GM18517 (cell line): Measurements from ENCODE around the gene SP5.
"Not testable (repeated sequence)": the region's sequence is repeated elsewhere in the genome, so short reads cannot be mapped to it uniquely, and the experiment has no call there.

ENCODE experiments used
- ATAC-seq: cut with Tn5 transposase; IDR thresholded peaks from one replicate; pipeline ENCODE4 v1.9.1; 2021; ENCODE audit warnings: mild to moderate bottlenecking, moderate library complexity; ENCODE audit not compliant: unreplicated experiment

SP5 gene

DNA sequence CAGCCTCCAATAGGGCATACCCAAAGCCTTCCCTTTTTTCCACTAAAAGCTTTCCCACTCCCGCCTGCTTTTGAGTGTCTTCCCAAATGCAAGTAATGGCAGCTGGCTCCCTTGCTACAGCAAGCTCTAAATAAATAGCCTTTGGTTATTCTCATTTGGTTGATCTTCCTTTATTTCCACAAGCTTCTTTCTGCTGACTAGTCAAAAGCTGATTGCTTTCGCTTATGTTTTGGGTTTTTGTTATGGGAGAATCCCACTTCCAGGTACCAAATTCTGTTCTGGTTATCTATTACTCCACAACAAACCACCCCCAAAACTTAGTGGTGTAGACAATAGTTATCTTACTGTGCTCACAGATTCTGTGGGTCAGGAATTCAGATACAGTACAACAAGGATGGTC lies 22.3 kb downstream of the SP5 start:
- no peak for ATAC-seq

DNA sequence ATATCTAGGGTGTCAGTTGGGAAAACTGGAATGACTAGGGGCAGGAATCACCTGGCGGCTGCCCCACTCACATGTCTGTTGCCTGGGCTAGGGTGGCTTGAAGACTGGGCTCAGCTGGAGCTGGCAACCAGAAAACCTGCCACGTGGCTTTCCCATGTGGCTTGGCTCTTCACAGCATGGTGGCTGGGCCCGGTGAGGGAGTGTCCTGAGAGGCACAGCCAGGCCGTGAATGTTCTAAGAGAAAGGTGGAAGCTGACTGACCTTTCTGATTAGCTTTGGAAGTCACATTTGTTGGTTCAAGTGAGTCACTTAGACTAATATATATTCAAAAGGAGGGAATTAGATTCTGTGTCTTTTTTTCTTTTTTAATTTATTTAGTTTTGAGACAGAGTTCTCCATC lies 22.7 kb downstream of the SP5 start:
- no peak for ATAC-seq

DNA sequence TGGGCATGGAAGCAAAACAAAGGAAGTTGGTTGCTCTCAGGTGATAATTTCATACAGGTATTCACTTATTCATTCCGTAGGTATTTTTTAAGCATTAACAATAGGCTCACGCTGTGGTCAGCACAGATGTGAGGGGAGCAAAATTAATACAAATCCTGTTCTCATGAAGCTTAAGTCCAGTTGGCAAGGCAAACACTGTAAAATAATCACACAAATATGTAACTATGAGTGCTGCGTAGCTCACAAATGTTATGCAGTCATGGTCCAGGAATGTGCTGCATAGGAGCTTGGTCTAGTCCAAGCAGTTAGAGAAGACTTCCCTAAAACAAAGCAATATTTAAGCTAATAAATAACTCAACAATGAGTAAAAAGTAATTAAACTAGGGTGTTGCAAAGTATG lies 23.9 kb downstream of the SP5 start:
- ATAC-seq = no peak

DNA sequence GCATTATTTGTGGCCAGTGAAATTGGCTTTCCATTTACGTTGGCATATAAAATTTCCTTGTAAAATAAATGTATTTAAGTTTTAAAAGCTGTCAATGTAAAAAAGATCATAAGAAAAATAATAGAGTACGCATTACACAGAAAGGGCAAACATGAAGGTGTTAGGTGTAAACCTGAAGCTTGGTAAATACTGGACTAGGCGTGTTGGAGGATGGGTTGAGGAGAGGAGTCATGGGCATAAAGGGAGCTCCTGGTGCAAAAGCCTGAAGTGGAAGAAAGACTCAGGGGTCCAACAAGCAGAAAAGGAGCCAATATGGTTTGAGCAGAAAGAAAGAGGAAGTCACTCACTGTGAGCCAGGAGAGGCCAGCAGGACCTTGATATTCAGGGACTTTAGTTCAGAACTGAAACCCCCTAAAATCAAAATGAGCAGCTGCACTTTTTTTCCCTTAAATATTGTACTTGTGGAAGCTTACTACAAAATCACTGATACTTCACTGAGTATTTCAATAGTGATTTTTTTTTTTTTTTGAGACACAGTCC lies 24.4 kb downstream of the SP5 start:
- ATAC-seq = no peak

DNA sequence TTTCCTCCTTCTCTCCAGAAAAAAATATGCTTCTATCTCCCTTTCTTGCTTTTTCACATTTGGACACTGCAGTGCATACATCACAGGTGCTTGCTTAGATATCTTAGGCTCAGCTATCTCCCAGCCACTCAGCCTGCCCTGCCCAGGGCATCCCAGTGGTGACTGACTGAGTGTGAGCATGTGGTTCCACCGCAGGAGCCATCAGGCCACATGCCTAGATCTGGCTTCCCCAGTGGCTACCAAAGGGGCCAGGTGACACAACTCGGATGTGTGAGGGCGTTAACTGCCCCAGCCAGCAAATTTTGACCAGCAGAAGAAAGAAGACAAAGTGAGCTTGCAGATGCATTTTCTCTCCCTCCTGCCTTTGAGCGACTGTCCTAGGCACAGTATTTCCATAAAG lies 25.5 kb downstream of the SP5 start:
- ATAC-seq = no peak

DNA sequence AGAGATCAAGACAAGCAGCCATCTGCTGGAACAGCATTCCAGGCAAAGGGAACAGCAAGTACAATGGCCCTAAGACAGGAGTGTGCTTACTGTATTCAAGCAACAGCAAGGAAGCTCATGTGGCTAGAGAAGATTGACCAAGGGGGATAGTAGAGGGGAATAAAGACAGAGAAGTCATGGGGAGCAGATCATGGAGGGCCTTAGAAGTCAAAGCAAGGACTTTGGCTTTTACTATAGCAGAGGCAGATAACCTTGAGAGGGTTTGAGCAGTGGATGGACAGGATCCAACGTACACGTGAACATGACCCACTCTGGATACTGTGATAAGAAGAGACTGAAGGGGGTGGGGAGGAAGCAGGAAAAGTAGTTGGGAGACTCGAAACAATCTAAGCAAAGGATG lies 26.9 kb downstream of the SP5 start:
- no peak for ATAC-seq

DNA sequence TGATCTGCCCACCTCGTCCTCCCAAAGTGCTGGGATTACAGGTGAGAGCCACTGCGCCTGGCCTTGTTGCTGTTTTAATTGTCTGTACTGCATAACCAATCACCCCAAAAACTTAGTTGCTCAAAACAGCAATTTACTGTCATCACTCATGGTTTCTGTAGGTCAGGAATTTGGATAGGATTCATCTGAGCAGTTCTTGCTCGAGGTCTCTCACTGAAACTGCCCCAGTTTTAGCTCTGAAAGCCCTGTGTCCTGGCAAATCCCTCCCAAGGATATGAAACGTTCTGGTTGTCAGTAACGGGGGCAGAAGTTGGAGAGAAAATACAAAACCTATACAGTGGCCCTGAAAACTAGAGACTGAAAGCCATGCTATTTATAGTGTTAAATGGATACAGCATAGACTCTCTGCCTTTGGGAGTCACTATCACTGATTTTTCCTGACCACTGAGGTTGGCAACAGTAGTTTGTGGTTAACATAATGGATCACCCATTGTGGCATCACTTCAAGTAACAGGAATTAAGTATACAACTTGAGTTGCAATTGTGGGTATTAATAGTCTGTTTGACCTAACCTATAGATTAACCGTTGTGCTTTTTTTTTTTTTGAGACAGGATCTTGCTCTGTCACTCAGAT lies 27.9 kb downstream of the SP5 start:
- no peak for ATAC-seq

DNA sequence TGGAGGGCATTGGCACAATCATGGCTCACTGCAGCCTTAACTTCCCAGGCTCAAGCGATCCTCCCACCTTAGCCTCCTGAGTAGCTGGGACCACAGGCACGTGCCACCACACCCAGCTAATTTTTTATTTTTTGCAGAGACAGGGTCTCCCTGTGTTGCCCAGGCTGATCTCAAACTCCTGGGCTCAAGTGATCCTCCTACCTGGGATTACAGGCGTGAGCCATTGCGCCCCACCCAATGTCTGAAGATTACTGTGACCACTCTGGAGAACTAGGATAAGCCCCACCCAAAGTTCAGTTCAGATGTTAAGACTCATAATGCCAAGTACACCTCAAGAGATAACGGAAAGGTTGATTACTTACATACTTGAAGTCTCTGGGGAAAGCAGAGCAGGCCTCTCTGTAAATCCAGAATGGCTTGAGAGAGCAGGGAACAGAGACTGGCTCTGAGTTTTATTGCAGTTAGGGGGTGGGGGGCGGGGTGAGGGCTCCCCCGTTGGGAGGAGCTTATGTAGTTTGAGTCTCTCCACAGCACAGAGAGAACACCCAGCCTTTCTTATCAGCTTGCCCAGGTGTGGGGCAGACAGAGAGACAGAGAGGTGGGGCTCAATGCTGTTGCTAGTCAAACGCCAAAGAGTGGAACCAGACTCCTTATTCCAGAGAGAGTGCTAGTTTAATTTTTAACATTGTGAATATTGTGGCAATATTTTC lies 28.5 kb downstream of the SP5 start:
- ATAC-seq = no peak

DNA sequence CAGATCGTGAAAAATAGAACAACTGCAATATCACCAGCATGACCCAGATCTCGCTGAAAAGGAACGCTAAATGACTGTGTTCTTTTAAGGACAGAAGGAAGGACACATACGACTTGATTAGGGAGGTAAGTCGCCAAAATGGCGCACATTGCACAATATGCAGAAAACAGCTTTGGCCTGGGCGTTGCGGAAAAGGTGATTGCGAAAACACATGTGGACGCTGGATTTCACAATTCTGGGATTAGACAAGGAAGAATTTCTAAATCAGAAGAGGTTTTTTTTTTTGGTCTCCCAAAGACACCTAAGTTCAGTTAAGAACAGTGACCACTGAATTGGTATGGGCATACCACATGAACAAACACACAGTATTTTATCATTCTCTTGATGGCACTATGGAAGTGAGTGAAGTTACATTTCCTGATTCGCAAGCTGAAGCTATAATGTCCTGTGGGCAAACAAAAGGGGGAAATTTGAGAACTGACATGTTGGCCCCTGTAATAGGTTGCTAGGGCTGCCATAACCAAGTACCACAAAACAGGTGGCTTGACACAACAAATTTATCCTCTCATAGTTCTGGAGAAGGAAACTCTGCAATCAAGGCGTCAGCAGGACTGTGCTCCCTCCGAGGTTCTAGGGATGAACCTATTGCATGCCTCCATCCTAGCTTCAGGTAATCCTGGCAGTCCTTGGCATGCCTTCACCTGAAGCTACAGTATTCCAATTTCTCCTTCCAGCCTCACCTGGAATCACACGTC lies 29.3 kb downstream of the SP5 start:
- ATAC-seq = no peak

DNA sequence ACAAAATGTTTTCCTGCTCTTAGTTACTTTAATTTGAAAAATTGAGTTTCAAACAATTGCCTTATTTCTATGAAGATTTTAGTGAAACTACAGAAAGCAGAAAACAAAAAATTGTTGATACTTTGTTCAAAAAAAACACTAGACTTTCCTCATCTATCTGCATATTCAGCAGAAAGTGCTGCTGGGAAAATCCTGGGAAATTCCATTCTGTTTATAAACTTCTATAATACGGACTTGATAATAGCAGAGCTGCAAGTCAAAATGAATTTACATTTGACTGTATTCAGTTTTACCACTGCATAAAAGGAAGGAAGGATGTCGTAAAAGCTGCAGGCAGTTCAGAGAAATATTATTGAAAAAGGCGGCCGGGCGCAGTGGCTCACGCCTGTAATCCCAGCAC lies 30.2 kb downstream of the SP5 start:
- ATAC-seq = no peak

DNA sequence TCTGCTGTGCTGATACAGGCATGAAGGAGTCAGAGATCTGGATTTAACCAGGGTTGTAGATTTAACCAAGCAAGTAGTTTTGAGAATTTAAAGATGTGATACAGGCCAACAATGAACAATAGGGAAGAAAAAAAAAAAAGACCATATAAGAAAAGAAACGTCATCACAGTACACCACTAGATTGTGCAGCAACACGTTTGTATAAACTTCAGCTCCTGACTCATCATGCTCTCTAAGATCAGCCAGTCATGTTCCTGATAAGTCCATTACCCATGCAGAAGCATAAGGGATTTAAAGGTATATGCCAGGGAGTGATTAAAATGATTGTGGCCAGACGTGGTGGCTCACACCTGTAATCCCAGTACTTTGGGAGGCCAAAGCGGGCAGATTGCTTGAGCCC lies 32.8 kb downstream of the SP5 start:
- ATAC-seq = no peak

DNA sequence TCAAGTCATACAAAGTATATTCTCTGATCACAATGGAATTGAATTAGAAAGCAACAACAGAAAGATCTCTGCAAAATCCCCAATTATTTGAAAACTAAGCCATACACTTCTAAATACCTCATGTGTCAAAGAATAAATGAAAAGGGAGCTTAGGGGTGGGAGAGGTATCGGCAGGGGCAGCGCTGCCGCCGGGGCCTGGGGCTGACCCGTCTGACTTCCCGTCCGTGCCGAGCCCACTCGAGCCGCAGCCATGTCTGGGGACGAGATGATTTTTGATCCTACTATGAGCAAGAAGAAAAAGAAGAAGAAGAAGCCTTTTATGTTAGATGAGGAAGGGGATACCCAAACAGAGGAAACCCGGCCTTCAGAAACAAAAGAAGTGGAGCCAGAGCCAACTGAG lies 36.4 kb downstream of the SP5 start:
- not testable (repeated sequence) for ATAC-seq

DNA sequence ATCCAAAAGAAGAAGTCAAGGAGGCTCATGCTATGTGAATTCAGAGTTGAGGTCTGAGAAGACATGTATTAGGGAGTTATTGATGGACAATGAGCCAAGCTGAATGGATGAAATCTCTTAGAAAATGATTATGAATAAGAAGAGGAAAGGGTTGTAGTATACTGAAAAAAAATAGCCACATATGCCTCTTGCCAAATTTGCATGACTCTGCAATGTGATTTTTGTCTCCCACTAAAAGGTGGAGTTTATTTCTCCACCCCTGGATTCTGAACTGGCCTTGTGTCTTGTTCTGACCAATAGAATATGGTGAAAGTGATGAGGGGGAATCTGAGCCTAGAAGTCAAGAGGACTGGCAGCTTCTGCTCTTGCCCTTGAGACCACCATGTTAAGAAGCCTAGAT lies 46.4 kb downstream of the SP5 start:
- ATAC-seq = no peak

DNA sequence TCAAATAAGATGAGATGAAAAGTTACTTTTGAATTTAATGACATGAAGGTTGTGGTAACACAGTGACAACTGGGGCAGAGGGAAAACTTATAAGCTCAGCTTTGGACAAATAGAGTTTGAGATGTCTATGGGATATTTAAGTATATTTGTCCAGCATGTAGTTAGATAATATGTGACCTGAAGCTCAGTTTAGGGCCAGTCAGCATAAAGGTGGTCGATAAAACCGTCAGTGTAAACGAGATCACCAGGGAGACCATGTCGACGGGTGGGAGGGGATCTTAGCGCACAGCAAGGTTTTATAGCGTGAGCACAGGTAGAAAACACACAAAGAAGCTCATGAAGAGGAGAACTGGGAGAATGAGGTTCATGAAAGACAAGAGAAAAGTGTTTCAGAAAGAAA lies 47.6 kb downstream of the SP5 start:
- no peak for ATAC-seq

DNA sequence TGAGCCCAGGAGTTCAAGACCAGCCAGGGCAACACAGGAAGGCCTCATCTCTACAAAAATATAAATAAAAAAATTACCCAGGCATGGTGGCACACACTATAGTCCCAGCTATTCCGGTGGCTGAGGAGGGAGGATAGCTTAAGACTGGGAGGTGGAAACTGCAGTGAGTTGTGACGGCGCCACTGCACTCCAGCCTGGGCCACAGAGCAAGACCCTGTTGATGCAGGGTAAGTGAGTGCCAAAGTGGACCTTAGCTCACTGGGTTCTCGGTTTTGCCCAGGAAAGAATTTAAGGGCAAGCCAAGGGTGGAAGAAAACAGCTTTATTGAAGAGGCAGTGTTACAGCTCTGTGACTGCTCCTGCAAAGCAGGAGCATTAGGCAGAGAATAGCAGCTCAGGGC lies 48.1 kb downstream of the SP5 start:
- ATAC-seq = no peak

DNA sequence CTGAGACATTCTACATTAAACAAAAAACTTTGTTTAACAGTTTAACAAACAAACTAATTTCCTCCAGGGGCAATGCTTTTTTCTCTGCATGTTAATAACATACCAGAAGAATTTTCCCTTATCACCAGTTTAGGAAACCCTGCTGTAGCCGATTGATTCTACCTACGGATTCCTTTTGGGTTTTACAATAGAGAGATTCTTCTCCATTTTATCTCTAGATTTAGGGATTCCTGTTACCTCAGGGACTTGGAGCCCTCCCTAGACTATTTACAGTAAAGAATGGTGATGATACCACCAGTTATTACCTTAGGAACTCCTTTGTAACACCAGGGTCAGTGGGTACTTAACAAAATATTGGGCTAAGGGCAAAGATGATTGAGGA lies 49.7 kb downstream of the SP5 start:
- ATAC-seq = no peak

DNA sequence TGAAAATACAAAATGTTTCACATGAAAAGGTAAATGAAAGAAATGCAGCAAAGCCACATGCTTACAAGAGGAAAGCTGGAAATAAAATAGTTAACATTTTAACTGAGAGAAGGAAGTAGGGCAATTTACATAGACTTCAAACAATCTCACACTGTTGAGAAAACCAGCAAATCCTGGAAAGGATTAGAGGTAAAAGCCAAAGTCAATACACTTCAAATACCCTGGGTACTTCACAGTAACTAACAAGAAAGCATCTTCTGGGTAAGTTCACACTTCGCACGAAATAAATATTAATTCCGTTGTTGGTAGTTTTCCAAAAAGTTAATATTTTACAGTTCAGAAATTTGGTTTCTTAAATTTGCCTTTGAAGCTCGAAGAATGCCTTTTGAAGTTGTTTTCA lies 51.6 kb downstream of the SP5 start:
- ATAC-seq = no peak
